ENCODE measurements around the gene CACNG8. TPM values are rescaled to one million over a fixed set of nuclear protein-coding genes. Genes with fewer than 3 reads are reported as not detected.
"Not testable (repeated sequence)": the region's sequence is repeated elsewhere in the genome, so short reads cannot be mapped to it uniquely, and the experiment has no call there.

Gene CACNG8
- total RNA-seq (2014; rRNA removed; shearing (Covaris generic)): not detected in 2 replicates

GRCh38 chr19:53962887-53963431 lies at the start of gene CACNG8:
TSS of gene CACNG8 (plus strand) at chr19:53962937.
- DNase-seq (ENCODE audit: low read depth in 1 of 2, low spot score in 2 of 2): no peak
- Histone ChIP-seq H3K4me3 (peak within 1 kb of the TSS; percentile 15), H3K9me3 (replicated peaks) (no peaks in the 10 kb centered on the region), H3K36me3 (no peaks in the 10 kb centered on the region), H3K27ac (no peak within 1 kb of the TSS), H3K4me1 (replicated peaks) (no peaks in the 10 kb centered on the region), H3K27me3 (replicated peaks) (peaks cover 44% of the 10 kb centered on the region)

DNA sequence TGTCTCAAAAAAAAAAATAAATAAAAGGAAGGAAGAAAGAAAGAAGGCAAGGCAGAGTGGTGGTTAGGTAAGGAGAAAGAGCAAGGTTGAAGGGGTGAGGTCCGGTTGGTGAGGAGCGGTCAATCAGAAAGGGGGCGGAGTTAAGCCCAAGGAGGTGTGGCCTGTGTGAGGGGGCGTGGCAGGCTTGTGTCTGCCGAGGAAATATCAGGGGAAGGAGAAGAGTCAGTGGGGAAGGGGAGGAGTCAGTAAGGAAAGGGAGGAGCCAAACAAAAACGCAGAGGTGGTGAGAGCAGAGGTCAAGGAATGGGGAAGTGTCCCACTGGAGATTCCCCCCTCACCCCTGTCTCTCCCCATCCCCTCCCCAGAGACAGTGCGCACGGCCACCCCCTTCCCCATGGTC lies 47.7 kb upstream of the CACNG8 start:
- H3K36me3 ChIP-seq: no peaks in the 10 kb centered on the region
- no peak overlapping the region for H3K4me3 ChIP-seq
- no peak for DNase-seq (ENCODE audit: low read depth in 1 of 2, low spot score in 2 of 2)
- H3K27ac ChIP-seq: no peak overlapping the region
- peaks cover 14% of the 10 kb centered on the region for H3K27me3 ChIP-seq (replicated peaks)
- no peaks in the 10 kb centered on the region for H3K4me1 ChIP-seq (replicated peaks)
- no peaks in the 10 kb centered on the region for H3K9me3 ChIP-seq (replicated peaks)

GRCh38 chr19:53916004-53916403 lies 46.7 kb upstream of the CACNG8 start:
- Histone ChIP-seq H3K4me1 (replicated peaks) (no peaks in the 10 kb centered on the region), H3K36me3 (no peaks in the 10 kb centered on the region), H3K27ac (no peak overlapping the region), H3K9me3 (replicated peaks) (no peaks in the 10 kb centered on the region), H3K4me3 (no peak overlapping the region), H3K27me3 (replicated peaks) (peaks cover 7% of the 10 kb centered on the region)
- DNase-seq (ENCODE audit: low read depth in 1 of 2, low spot score in 2 of 2): no peak

GRCh38 chr19:53917356-53917755 lies 45.4 kb upstream of the CACNG8 start:
- DNase-seq (ENCODE audit: low read depth in 1 of 2, low spot score in 2 of 2): no peak
- Histone ChIP-seq H3K4me1 (replicated peaks) (no peaks in the 10 kb centered on the region), H3K27me3 (replicated peaks) (0 out of 2 replicates have a peak, but pooled peaks cover under 1% of the 10 kb centered on the region), H3K36me3 (no peaks in the 10 kb centered on the region), H3K27ac (no peak overlapping the region), H3K9me3 (replicated peaks) (no peaks in the 10 kb centered on the region), H3K4me3 (no peak overlapping the region)

DNA sequence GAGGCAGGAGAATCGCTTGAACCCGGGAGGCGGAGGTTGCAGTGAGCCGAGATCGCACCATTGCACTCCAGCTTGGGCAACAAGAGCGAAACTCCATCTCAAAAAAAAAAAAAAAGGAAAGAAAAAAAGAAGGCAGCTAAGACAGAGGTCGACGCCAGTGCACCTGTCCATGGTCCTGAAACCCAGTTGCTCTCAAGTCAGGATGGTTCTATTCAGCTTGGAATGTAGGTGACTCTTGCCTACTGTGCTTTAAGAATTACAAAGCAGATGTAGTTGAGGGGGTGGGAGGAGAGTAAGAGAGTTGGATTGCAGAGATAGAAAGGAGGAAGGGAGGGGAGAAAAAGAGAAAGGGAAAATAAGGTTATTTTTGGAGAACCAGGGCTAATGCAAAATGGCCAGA lies 35.0 kb upstream of the CACNG8 start:
- Histone ChIP-seq H3K27ac (no peak overlapping the region), H3K36me3 (no peaks in the 10 kb centered on the region), H3K27me3 (replicated peaks) (no peaks in the 10 kb centered on the region), H3K9me3 (replicated peaks) (no peaks in the 10 kb centered on the region), H3K4me1 (replicated peaks) (no peaks in the 10 kb centered on the region), H3K4me3 (no peak overlapping the region)
- DNase-seq (ENCODE audit: low read depth in 1 of 2, low spot score in 2 of 2): peak in 1 of 2 experiments; percentile 13

DNA sequence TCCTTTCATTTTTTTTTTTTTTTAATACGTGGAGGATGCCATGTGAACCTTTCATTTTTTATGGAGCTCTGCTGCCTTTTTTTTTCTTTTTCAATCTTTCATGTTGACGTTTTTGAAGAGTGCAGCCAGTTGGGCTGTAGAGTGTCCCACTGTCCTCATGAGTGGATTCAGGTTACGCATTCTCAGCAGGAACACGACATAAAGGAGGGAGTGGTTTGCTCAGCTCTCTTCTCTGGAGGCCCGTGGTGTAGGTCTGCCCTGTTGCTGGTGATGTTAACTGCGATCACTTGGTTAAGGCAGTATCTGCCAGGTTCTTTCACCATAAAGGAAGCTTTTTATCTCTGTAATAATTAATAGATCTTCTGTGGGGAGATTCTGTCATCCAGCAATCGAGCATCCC lies 26.7 kb upstream of the CACNG8 start:
- no peak for DNase-seq (ENCODE audit: low read depth in 1 of 2, low spot score in 2 of 2)
- H3K36me3 ChIP-seq: no peaks in the 10 kb centered on the region
- H3K4me1 ChIP-seq (replicated peaks): no peaks in the 10 kb centered on the region
- no peak overlapping the region for H3K27ac ChIP-seq
- peaks cover 12% of the 10 kb centered on the region for H3K27me3 ChIP-seq (replicated peaks)
- H3K9me3 ChIP-seq (replicated peaks): no peaks in the 10 kb centered on the region
- H3K4me3 ChIP-seq: no peak overlapping the region

DNA sequence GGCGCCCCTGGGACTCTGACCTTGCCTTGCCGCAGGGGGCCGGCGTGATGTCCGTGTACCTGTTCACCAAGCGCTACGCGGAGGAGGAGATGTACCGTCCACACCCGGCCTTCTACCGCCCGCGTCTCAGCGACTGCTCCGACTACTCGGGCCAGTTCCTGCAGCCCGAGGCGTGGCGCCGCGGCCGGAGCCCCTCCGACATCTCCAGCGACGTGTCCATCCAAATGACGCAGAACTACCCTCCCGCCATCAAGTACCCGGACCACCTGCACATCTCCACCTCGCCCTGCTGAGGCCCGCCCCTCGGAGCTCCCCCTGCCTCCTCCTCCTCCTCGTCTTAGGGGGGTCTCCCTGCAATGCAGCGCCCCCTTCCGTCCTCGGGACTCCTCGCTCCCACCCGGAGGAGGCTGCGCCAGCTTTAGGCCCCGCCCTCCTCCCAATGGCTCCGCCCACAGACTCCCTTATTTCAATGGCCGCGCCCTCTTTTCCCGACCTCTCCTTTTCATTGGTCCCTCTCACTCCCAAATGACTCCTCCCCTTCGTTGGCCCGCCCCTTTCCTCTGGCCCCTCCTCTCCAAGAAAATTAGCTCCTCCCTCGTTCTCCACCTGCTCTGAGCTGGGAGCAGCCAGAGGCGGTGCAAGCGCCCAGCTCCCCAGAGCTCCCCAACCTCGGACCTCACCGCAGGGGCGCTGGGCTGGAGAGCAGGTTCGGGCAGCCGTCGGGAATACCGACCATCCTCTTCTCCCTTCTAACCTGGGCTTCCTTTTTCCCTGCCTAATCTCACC lies 20.5 kb upstream of the CACNG8 start:
- peaks cover 47% of the 10 kb centered on the region for H3K27me3 ChIP-seq (replicated peaks)
- no peak overlapping the region for H3K4me3 ChIP-seq
- H3K9me3 ChIP-seq (replicated peaks): no peaks in the 10 kb centered on the region
- no peaks in the 10 kb centered on the region for H3K4me1 ChIP-seq (replicated peaks)
- DNase-seq (ENCODE audit: low read depth in 1 of 2, low spot score in 2 of 2): no peak
- H3K27ac ChIP-seq: no peak overlapping the region
- H3K36me3 ChIP-seq: no peaks in the 10 kb centered on the region

- Histone ChIP-seq H3K9me3 (replicated peaks) (no peaks in the 10 kb centered on the region), H3K4me1 (replicated peaks) (no peaks in the 10 kb centered on the region), H3K27ac (no peak overlapping the region), H3K36me3 (no peaks in the 10 kb centered on the region), H3K4me3 (no peak overlapping the region), H3K27me3 (replicated peaks) (peaks cover 49% of the 10 kb centered on the region)
- DNase-seq (ENCODE audit: low read depth in 1 of 2, low spot score in 2 of 2): no peak
These were observed 18.3 kb upstream of the CACNG8 start for GRCh38 chr19:53944416-53944815.

DNA sequence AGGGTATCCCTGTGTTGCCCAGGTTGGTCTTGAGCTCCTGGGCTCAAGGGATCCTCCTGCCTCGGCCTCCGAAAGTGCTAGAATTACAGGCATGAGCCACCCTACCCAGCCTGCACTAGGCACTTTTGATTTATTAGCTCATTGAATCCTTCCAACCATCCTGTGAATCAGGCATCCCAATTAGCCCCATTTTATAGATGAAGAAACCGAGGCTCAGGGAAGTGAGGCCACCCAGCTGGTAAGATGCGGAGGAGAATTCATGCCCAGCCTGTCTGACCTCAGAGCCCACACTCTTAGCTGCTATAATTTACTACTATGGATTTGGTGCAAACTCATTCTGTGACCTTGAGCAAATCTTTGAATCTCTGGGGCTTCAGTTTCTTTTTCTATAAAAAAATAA lies 17.8 kb upstream of the CACNG8 start:
- no peaks in the 10 kb centered on the region for H3K9me3 ChIP-seq (replicated peaks)
- H3K27me3 ChIP-seq (replicated peaks): peaks cover 44% of the 10 kb centered on the region
- no peak overlapping the region for H3K27ac ChIP-seq
- no peaks in the 10 kb centered on the region for H3K36me3 ChIP-seq
- no peaks in the 10 kb centered on the region for H3K4me1 ChIP-seq (replicated peaks)
- H3K4me3 ChIP-seq: no peak overlapping the region
- DNase-seq (ENCODE audit: low read depth in 1 of 2, low spot score in 2 of 2): no peak

GRCh38 chr19:53945441-53945840 lies 17.3 kb upstream of the CACNG8 start:
- no peak for DNase-seq (ENCODE audit: low read depth in 1 of 2, low spot score in 2 of 2)
- Histone ChIP-seq H3K36me3 (no peaks in the 10 kb centered on the region), H3K27ac (no peak overlapping the region), H3K9me3 (replicated peaks) (no peaks in the 10 kb centered on the region), H3K4me3 (no peak overlapping the region), H3K27me3 (replicated peaks) (peaks cover 39% of the 10 kb centered on the region), H3K4me1 (replicated peaks) (no peaks in the 10 kb centered on the region)

DNA sequence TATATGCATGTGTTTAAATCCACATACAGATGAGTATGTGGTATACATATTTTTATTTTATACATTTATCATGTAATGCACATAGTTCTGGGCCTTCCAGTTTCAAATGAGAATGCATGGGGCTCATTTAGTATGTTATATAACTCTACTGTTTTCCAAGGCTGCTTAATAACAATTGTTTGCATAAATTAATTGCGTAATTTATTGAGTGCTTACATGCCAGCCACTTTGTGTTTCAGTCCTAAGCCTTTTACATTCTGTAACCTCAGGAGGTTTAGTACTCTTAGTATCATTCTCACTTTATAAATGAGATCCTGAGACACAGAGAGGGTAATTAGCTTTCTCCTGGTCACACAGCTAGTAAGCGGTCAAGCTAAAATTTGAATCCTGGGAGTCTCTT lies 16.7 kb upstream of the CACNG8 start:
- H3K4me1 ChIP-seq (replicated peaks): no peaks in the 10 kb centered on the region
- H3K9me3 ChIP-seq (replicated peaks): no peaks in the 10 kb centered on the region
- no peak overlapping the region for H3K4me3 ChIP-seq
- DNase-seq (ENCODE audit: low read depth in 1 of 2, low spot score in 2 of 2): no peak
- H3K27ac ChIP-seq: no peak overlapping the region
- H3K36me3 ChIP-seq: no peaks in the 10 kb centered on the region
- H3K27me3 ChIP-seq (replicated peaks): peaks cover 39% of the 10 kb centered on the region

GRCh38 chr19:53947624-53948023 lies 15.1 kb upstream of the CACNG8 start:
- Histone ChIP-seq H3K9me3 (replicated peaks) (no peaks in the 10 kb centered on the region), H3K4me3 (no peak overlapping the region), H3K36me3 (no peaks in the 10 kb centered on the region), H3K4me1 (replicated peaks) (no peaks in the 10 kb centered on the region), H3K27ac (no peak overlapping the region), H3K27me3 (replicated peaks) (peaks cover 29% of the 10 kb centered on the region)
- no peak for DNase-seq (ENCODE audit: low read depth in 1 of 2, low spot score in 2 of 2)

DNA sequence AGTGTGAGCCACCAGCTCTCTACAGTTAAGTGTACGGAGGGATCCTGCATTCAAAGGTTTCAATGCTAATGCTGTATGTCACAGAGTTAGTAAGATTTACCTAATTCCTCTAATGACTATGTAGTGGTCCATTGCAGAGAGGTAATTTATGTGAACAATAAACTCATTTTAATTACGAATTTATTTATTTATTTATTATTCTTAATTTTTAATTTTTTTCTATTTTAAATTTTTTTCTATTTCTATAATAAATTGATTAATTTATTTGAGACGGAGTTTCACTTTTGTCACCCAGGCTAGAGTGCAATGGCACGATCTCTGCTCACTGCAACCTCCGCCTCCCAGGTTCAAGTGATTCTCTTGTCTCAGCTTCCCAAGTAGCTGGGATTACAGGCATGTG lies 14.1 kb upstream of the CACNG8 start:
- not testable (repeated sequence) for H3K4me3 ChIP-seq; H3K36me3 ChIP-seq; H3K4me1 ChIP-seq (replicated peaks); DNase-seq (ENCODE audit: low read depth in 1 of 2, low spot score in 2 of 2); H3K27ac ChIP-seq; H3K9me3 ChIP-seq (replicated peaks)
- peaks cover 24% of the 10 kb centered on the region for H3K27me3 ChIP-seq (replicated peaks)

- Histone ChIP-seq H3K4me1 (replicated peaks) (no peaks in the 10 kb centered on the region), H3K27ac (no peak overlapping the region), H3K36me3 (no peaks in the 10 kb centered on the region), H3K9me3 (replicated peaks) (no peaks in the 10 kb centered on the region), H3K27me3 (replicated peaks) (peaks cover 26% of the 10 kb centered on the region; the same call in 1 of the 2 replicates), H3K4me3 (no peak overlapping the region)
- no peak for DNase-seq (ENCODE audit: low read depth in 1 of 2, low spot score in 2 of 2)
These were observed 11.3 kb upstream of the CACNG8 start for GRCh38 chr19:53951436-53951835.

Measured in SJSA1 (cell line).